GM12874 (cell line): ENCODE measurements around the gene NOTCH1.

Source experiments
- TF ChIP-seq, protein P1 (sequence below): IDR thresholded peaks from 2 replicates; pipeline ENCODE4 v1.5.1; 2011; ENCODE audit warnings: low read depth, mild to moderate bottlenecking, control low read depth, low read length, moderate library complexity; ENCODE audit not compliant: insufficient read depth

Gene NOTCH1

DNA sequence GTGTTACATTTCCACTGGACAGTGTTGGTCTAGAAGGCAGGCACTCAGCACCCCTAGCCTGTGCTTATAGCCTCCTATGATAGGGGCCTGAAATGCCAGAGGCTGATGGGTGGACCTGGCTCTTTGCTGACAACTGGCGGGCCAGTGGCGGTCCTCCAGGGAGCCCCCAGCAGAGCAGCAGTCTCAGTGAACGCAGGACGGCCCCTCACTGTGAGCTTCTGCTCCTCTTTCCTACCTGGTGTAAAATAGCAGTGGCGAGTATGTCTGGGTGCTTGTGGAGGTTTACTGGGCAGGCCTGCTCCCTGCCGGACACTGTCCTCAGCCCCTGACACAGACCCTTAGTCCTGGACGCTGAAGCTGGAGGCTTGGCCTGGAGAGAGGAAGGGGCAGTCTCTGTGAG, 59.7 kb downstream of the NOTCH1 start:
- TF ChIP-seq, protein P1, sequence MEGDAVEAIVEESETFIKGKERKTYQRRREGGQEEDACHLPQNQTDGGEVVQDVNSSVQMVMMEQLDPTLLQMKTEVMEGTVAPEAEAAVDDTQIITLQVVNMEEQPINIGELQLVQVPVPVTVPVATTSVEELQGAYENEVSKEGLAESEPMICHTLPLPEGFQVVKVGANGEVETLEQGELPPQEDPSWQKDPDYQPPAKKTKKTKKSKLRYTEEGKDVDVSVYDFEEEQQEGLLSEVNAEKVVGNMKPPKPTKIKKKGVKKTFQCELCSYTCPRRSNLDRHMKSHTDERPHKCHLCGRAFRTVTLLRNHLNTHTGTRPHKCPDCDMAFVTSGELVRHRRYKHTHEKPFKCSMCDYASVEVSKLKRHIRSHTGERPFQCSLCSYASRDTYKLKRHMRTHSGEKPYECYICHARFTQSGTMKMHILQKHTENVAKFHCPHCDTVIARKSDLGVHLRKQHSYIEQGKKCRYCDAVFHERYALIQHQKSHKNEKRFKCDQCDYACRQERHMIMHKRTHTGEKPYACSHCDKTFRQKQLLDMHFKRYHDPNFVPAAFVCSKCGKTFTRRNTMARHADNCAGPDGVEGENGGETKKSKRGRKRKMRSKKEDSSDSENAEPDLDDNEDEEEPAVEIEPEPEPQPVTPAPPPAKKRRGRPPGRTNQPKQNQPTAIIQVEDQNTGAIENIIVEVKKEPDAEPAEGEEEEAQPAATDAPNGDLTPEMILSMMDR, result no peak

DNA sequence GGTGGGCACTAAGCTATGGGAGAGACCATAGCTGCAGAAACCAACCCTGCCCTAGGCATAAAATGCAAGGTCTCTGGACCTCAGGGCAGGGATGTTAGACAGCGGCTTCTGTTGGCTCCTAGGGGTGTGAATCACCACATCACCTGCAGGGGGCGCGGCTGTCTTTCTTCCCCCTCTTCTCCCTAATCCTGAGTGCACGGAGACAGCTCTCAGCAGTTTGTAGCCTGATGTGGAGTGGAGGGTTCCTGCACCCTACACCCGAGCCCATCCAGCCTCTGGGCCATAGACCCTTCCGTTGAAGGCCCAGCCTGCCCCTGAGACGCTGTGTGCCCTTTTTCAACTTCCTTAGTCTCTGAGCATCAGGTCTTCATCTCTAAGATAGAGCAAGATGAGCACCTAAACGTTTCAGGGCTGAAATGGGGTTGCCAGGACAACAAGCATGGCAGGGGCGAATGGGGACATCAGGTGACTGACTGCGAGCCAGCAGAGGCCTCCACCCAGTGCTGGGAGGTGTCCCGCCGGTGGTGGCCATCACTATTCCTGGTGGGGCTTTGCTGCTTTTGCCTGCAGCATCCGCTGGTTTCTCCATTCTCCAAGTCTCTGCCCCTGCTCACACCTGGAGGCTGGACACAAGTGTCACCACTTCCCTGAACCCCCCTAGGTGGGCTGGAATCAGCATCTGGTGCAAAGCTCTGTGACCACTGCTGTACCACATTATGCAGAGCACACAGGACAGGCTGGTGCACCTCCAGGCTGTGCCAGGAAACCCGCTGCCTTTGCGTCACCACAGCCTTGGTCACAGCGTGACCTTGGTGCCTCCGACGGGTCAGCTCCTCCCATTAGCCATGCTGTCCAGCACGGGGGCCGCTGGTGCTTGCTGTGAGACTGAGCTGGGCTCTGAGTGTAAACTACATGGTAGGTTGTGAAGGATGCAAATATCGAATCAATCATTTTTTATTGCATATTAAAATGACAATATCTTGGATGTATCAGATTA, 60.5 kb downstream of the NOTCH1 start:
- TF ChIP-seq, protein P1, result peak; percentile 91

DNA sequence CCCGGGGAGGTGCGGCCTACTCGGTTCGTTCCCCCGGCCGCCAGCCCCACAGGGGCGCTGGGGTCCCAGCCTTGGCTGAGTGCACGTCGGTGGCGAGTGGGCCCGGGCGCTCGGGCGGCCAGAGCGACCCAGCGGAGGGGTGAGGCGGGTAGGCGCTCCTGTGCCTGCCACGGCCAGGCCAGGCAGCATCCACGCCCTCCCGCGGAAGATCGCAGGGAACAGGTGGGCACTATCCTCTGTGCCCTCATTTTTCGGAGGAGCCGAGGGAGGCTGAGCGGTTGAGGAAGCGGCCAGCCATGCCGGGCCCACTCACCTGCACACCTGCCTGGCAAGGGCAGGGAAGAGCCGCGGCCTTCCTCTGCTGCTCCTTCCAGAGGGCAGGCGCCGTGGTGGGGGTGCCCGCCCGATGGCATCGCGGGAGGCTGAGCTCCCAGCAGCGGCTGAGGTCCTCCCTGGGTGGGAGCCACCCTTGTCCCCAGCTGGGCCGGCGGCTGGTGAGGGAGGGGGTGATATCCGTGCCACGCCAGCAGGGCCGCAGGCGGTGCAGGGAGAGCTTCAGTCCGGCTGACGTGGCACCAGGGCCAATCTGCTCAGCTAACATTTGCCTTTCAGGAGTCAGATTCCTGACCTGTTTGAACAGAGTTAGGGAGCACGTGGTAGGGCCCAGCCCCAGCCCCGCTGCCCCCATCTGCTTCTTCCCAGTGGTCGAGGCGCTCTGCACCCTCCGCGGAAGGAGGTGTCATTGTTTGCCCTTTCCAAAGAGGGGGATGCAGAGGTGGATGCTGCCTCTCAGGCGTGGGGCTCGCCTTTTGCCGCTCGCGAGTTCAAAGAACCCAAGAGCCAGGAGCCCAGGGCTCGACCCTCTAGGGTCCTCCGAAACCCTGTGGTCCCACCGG, 61.4 kb downstream of the NOTCH1 start:
- TF ChIP-seq, protein P1, result no peak

DNA sequence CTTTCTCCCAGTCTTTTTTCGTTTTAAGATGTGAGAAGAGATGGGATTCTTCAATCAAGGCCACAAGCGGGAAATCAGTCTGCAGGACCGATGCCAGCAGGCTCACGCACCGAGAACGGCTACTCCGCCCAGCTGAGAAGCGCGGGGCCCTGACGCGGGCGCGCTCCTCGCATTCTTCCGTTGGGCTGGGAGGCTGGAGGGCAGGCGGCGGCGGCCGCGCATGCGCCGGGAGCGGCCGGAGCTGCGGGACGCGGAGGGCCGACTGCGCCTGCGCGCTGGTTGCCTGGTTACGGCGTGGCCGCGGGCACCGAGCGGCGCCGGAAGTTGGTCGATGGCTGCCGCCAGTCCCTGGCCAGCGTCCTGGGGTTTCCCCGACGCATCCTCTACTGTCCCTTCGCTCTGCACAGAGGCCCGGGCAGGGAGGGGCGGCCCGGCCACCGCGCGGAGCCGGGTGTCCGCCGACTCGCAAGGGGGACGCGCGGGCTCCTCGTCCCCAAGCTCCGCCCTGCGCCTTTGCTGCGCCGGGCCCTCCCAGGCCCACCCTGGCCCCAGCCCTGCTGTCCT, 62.2 kb downstream of the NOTCH1 start:
- TF ChIP-seq, protein P1, result no peak

DNA sequence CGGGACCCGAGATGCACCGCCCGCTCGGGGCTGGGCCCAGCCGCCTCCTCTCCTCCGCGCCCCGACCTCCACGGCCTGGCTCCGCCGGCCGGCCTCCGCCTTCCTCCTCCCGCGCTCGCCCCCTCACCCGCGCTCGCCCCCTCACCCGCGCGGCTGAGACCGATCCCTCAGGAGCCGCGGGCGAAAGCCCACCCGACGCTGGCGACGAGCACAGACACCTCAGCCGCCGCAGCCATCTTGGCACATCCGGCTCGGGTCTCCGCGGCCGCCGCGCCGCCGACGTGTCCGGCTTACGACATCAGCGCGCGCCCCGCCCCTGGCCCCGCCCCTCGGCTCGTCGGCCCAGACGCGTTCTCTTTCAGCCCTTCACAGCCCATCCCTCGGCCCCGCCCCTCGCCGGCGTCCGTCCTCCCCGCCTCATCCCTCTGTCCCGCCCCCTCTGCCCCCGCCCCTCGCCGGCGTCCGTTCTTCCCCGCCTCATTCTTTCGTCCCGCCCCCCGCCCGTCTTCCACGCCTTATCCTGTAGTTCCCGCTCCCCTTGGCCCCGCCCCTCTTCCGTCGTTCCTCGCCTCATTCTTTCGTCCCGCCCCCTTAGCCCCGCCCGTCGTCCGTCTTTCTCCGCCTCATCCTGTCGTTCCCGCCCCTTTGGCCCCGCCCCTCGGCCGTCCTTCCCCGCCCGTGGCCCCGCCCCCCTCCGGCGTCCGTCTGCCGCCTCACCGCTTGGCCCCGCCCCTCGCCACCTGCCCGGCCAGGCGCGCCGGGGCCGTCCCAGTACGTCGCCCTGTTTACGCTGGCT, 62.9 kb downstream of the NOTCH1 start, which contains the start of gene SEC16A:
TSS of gene SEC16A (minus strand) at position 248 of the 796 bp plus-strand sequence. CDS start 5,425 bp downstream, outside the sequence.
- TF ChIP-seq, protein P1, result no peak

DNA sequence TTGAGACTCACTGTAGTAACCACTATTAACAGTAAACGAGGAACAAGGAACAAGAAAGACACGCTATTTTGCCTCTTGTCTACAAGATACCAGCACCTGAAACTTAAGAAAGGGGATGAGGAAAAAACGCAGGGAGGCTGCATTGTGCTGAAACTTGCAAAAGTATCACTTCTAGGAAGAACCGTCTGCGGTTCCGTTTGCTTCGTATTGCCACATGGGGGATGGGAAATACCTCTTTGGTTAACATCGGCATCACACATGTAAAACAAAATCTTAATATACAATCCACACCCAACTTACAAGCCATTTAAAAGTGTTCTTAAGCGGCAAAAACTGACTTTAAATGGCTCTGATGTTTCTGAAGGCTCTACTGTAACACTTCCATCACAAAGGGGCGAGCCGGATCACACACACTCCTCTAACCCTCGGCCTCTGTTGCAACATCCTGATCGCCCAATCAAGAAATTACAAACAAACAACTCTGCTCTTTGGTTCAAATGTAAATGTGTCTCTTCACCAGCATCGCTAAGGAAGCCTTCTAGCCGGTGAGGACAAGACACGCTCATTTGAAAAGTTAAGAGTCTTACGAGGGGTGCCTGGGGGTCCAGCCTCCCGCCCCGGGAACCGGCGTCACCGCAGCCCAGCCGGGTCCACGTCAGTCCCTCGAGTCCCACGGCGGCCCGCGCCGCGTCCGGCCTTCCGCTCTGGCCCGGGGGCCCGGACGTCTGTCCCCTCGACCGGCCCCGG, 63.6 kb downstream of the NOTCH1 start:
- TF ChIP-seq, protein P1, result no peak
